ENCODE results near the gene AMER3.
"Not testable (repeated sequence)": the region's sequence is repeated elsewhere in the genome, so short reads cannot be mapped to it uniquely, and the experiment has no call there.

The AMER3 gene, protein sequence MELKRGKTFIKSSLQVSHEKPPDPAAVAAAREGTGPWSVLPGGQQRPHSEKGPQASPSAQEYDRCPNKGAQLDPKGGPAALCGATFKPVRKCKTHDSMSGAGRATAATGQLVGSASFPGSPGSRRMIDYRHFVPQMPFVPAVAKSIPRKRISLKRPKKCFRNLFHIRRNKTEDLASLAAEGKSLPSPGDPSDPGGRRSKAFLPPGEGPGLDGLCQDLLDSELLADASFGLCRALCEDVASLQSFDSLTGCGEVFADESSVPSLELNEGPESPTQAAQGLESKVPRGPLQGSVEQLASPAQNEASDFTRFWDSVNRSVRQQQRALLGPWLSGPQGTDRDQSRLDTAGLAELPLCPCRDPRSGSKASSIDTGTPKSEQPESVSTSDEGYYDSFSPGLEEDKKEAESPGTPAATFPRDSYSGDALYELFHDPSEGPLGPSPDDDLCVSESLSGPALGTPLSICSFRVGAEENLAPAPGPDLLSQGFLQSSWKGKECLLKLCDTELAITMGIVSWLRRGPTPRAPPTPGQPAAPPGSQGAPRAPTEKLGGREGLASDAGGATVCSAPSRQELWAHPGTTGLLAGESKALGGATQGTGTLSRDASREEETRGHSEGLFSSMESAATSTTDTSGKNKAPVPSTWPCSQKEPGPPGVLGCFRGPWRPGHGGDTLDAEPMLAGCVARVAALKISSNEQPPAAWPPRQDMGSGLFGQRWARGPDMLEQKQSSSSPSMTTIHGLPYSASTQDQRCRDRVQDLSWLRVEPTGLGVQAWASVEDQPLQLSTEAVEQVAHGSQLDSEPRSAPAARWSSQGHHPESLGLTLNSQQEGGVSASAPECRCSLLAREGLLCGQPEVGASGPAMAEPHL

DNA sequence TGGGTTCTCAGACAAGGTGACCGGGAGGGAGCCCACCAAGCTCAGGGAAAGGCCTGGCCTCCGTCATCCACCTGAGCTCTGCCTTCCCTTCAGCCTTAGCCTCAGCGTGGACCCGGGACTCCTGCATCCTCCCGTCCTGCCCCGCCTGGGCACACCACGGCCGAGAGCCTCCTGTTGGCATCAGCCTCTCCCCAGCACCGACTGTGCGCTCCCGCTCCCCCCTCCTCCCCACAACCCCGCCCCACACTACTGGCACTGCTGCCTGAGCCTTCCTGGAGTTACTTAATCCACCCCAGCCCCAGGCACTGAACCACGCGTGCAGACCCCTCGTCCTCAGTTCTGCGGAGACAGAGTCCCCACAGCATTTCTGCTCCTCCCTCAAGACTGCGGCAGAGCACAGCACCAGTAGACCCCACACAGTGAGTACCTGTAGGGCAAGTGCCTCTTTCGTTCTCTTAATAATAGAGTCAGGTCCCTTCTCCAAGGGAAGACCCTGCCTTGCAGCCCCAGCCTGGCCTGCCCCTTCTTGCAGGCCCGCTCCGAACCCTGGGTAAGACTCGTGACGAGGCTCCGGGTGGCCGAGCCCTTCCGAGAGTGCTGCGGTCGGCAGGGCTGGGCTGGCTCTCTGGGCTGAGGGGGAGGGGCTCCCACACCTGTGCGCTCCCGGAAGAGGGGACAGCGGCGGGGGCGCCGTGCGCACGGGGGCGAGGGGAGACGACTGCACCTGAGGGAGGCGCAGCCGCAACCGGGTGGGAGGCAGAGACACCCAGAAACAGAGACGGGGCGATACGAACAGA lies at the start of gene AMER3:
Gene AMER3, plus strand, starts transcription at position 285 of the 797 bp plus-strand sequence. CDS start 6,533 bp downstream, outside the sequence.
- DNase-seq (ENCODE audit: low read depth in 2 of 2): no peak

DNA sequence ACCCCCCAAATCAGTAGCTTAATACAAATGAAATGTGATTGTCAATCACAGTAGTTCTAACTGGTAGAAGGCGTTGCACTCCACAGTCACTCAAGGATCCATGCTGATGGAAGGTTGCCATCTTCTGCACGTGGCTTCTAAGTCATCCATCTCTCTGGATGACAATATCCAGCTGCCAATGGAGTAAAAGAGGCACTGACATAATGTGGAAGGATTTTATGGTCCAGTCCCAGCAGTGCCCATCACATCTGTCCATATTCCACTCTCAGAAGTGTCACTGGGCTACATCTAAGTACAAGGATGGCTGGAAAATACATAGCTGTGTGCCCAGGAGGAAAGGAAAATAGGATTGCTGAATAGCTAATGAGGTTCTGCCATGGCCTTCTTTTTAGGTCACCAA lies 40.5 kb upstream of the AMER3 start:
- DNase-seq (ENCODE audit: low read depth in 2 of 2): not testable (repeated sequence)

- no peak for DNase-seq (ENCODE audit: low read depth in 2 of 2)
These were observed 35.3 kb upstream of the AMER3 start for GRCh38 chr2:130720036-130720435.

- DNase-seq (ENCODE audit: low read depth in 2 of 2): no peak
These were observed 34.8 kb upstream of the AMER3 start for GRCh38 chr2:130720528-130720927.

DNA sequence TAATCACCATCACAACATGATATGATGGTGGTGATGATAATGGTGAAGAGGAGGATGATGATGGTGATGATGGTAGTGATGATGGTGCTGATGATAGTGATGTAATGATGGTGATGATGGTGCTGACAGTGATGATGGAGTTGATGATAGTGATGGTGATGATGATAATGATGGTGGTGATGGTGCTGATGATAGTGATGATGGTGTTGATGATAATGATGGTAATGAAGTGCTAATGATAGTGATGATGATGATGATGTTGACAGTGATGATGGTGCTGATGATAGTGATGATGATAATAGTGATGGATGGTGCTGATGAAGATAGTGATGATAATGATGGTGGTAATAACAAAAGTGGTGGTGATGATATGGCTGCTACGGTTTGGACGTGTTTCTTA lies 30.9 kb upstream of the AMER3 start:
- DNase-seq (ENCODE audit: low read depth in 2 of 2): no peak

DNA sequence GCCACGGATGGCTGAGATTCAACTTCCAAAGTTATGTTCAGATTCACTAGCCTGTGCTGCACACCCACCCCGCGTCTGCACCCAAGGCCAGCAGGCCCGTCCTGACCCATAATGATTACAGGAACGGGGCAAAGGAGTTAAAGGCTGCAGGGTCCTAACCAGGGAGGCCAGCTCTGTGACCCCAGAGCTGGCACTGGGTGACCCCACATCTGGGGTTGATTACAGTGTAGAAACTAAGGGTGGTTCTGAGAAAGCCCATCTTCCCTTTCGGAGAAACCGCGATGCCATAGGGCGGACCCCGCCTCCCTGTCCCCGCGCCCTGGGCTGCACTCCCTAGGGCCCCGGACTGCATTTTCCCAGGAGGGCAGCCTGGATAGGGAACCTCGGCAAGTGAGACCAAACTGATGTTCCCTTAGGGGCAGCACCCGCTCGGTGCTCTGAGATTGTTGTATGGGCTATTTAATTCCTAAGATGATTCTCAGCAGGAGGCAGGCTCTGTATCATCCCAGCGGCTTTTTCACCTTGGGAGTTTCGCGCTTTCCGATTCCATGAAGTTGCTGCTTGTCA lies 28.6 kb upstream of the AMER3 start:
- no peak for DNase-seq (ENCODE audit: low read depth in 2 of 2)

- peak; percentile 75 to 77 for DNase-seq (ENCODE audit: low read depth in 2 of 2)
These were observed 27.9 kb upstream of the AMER3 start for GRCh38 chr2:130727286-130727924.

DNA sequence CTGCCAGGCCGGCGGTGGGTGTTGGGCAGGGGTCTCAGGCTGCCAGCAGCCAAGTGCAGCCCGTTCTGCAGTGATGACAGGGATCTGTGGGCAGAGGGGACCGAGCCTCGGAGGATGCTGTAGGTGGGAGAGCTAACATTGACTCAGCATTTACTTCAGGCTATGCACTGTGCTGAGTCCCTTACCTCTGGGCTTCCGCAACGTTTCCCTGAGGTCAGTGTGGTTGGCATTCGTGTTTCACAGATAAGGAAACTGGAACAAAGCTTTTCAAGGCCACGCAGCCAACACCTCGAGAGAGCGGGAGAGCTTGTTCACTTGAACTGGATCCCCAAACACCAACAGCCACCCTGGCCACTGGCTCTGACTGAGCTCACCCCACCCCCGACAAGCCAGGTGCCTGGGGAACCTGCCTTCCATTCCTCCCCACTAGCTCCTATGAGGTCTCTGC lies 27.3 kb upstream of the AMER3 start:
- DNase-seq (ENCODE audit: low read depth in 2 of 2): peak; percentile 21 to 24

- DNase-seq (ENCODE audit: low read depth in 2 of 2): no peak
These were observed 26.6 kb upstream of the AMER3 start, which contains the start of gene GPR148 for GRCh38 chr2:130728549-130729316. GPR148 (plus strand) TSS chr2:130729070; CDS start chr2:130729152, 82 bp downstream.

- no peak for DNase-seq (ENCODE audit: low read depth in 2 of 2)
These were observed 25.7 kb upstream of the AMER3 start for GRCh38 chr2:130729322-130730299.

DNA sequence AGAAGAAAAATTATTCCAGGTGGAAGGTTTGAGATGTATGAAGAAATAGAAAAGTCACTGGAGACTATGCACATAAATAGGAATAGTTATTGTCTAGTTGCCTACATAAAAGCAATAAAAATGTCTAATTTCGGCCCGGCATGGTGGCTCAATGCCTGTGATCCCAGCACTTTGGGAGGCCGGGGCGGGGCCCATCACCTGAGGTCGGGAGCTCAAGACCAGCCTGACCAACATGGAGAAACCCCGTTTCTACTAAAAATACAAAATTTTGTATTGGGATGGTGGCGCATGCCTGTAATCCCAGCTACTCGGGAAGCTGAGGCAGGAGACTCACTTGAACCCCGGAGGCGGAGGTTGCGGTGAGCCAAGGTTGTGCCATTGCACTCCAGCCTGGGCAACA lies 23.1 kb upstream of the AMER3 start:
- DNase-seq (ENCODE audit: low read depth in 2 of 2): not testable (repeated sequence)

DNA sequence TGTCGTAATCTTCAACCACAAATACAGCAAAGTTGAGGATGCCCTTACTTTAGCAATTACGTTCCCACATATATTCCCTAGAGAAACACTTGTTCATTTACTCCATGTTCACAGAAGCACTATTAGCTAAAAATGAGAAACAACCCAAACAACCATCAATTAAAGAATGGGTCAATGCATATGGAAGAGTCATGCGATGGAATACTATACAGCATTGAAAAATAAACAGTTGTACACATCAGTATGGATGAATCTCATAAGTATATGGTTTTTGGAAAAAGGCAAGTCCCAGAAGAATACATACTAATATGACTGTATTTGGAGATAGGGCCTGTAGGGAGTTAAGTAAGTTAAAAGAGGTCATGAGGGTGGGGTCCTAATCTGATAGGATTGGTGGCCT lies 20.1 kb upstream of the AMER3 start:
- DNase-seq (ENCODE audit: low read depth in 2 of 2): no peak

DNA sequence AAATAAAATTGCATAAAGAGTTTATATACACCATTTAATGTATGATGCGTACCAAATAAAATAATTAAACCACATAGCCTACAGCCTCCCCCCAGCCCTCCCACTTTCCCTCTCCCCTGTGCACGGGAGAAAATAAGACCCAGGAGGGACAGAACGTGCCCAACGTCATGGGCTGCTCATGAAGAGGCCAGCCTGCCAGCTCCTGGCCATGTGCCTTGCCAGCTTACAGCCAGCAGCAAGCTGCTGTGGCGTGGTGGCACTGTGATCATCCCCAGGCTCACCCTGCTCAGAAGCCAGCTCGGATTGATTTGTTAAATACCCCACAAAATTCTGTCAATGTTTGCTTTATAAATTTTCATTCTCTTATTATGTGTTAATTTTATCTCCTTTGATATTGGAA lies 18.9 kb upstream of the AMER3 start:
- no peak for DNase-seq (ENCODE audit: low read depth in 2 of 2)

- no peak for DNase-seq (ENCODE audit: low read depth in 2 of 2)
These were observed 17.7 kb upstream of the AMER3 start for GRCh38 chr2:130737592-130737991.

DNA sequence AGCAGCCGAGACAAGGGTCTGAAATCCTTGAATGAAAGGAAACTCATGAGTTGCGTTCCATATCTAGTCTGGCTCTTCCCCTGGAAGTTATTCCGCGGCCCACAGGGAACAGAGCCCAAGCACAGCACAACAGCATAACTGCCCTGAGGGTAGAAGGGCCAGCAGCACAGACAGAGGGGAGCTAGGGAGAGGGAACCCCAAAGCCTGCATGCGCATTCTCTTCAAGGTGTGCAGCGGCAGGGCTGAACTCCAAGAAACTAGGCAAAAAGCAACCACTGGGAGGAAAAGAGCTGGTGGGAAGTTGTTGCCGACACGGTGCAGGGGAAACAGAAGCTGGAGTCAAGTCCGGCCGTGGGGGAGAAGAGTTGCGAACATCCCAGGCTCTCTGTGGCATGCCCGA lies 14.7 kb upstream of the AMER3 start:
- no peak for DNase-seq (ENCODE audit: low read depth in 2 of 2)

DNA sequence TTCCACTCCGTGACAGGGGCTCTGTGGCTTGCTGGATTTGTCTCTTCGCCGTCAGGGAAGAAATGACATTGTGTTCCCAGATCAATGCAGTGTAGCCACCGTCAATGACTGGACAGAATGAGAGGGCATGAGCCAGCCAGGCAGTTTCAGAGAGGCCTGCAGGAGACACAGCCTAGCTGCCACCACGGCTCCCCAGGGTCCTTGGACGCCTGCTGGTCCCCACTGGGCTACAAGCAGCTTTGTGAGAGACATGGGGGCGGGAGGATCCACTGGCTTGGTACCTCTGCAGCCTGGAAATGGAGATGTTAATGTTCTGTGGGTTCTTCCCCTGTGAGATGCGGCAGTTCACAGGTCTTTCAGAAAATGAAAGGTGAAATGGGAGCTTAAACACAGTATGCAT lies 12.1 kb upstream of the AMER3 start:
- DNase-seq (ENCODE audit: low read depth in 2 of 2): no peak

DNA sequence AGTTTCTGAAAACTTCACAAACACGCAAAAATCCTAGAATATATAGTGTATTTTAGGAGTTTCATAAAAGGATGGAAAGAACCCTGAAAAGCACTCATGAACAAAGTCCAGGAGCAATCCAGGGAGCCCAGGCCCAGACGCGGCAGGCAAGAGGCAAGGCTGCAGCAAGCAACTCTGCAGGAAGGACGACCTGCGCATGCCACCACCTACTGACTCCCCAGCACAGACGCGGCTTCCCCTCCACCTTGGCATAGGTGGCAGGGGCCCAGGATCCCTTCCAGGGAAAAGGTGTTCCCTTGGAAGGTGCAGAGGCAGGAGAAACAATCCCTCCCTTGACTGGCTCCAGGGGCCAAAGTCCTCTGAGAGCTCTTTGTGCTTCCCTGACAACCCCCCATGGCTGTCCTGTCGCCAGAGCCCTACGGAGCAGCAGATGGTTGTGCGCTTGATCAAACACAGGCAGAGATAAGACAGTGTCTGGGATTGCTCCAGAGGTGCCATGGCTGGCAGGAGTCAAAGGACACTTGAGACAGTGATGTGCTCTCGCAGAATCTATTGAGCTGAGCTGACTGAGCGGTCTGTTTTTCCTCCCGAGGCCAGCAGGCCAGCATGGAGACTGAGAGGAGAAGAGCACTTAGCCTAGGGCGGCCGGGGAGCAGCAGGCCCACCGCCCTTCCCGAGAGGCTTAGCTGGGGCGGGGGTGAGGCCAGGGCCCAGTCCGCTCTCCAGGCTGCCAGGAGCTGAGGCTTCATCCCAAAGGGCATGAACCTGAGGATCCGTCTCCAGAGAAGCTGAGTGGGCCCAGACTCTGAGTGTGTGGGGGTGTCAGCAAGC lies 10.8 kb upstream of the AMER3 start:
- no peak for DNase-seq (ENCODE audit: low read depth in 2 of 2)

- no peak for DNase-seq (ENCODE audit: low read depth in 2 of 2)
These were observed 6.3 kb upstream of the AMER3 start for GRCh38 chr2:130749078-130749477.
